ENCODE measurements around the gene RASIP1.

The RASIP1 gene

DNA sequence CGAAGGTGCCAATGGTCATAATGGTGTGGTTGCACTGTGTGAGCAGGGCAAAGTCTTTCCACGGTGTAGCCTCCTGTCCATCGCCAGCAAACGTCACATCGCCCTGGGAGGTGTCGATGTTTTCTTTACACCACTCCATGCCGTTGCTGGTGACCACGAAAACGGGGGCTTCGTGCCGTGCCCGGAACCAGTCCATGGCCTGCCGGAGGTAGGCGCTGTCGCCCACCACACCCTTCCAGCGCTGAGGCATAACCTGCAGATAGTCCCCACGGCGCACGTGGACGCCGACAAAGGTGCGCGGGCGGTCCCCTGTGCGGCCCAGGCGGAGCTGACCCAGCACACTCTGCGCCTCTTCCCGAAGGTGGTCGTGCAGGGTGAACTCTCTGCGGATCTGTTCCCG is 9.9 kb upstream of the RASIP1 start:
- Histone ChIP-seq H3K27me3 (ENCODE audit: insufficient read depth, low read length, poor library complexity) (peaks cover 16% of the 10 kb centered on the region), H3K4me3 (ENCODE audit: low read depth in 1 of 2, low read length in 2 of 2) (no peak overlapping the region), H3K79me2 (ENCODE audit: insufficient read depth, low read length) (no peaks in the 10 kb centered on the region), H3K4me2 (ENCODE audit: insufficient read depth, low read length) (no peak overlapping the region), H2AFZ (ENCODE audit: low read depth, low read length) (no peak overlapping the region), H3K36me3 (ENCODE audit: insufficient read depth, low read length) (no peaks in the 10 kb centered on the region), H3K9me3 (ENCODE audit: insufficient read depth, low read length, severe bottlenecking) (no peaks in the 10 kb centered on the region), H3K4me1 (ENCODE audit: insufficient read depth, low read length) (peaks cover 10% of the 10 kb centered on the region), H3K9ac (ENCODE audit: low read depth, low read length) (no peak overlapping the region), H4K20me1 (ENCODE audit: insufficient read depth, low read length) (no peaks in the 10 kb centered on the region), H3K27ac (ENCODE audit: low read length) (no peak overlapping the region)
- no peak for DNase-seq
- ATAC-seq (ENCODE audit: insufficient read depth, low read depth): no peak
- TF ChIP-seq, protein P1, sequence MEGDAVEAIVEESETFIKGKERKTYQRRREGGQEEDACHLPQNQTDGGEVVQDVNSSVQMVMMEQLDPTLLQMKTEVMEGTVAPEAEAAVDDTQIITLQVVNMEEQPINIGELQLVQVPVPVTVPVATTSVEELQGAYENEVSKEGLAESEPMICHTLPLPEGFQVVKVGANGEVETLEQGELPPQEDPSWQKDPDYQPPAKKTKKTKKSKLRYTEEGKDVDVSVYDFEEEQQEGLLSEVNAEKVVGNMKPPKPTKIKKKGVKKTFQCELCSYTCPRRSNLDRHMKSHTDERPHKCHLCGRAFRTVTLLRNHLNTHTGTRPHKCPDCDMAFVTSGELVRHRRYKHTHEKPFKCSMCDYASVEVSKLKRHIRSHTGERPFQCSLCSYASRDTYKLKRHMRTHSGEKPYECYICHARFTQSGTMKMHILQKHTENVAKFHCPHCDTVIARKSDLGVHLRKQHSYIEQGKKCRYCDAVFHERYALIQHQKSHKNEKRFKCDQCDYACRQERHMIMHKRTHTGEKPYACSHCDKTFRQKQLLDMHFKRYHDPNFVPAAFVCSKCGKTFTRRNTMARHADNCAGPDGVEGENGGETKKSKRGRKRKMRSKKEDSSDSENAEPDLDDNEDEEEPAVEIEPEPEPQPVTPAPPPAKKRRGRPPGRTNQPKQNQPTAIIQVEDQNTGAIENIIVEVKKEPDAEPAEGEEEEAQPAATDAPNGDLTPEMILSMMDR (IDR thresholded peaks at IDR 0.05; ENCODE audit: borderline replicate concordance, extremely low read depth, low read length, poor library complexity, severe bottlenecking): no peak
- TF ChIP-seq EZH2 (IDR thresholded peaks at IDR 0.05; ENCODE audit: borderline replicate concordance, low read depth, low read length, severe bottlenecking): no peak

DNA sequence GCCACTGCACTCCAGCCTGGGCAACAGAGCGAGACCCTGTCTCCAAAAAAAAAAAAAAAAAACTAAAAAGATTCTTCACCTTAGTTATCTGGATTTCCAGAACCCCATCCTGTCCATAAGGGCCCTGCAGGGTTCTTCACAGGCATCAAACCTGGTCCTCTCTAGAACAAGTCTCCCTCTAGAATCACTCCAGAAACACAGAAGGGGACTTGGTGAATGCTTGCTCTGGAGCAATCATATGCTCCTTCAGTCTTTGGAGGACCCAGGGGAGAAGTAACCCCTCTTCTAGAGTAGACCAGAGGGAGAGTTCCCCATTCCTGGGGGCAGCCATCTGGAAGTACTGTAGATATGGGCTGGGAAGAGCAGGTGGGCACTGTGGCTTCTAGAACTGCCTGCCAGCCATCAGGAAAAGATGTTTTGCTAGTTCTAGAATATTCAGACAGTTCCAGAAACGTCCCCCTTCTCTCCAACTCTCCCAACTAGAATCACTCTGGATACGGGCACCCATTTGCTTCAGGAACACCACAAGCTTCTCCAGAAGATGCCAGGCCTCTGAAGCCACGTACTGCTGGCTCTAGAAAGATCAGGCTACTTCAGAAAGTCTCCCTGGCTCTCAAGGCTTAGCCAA is 9.3 kb upstream of the RASIP1 start:
- no peak for TF ChIP-seq EZH2 (IDR thresholded peaks at IDR 0.05; ENCODE audit: borderline replicate concordance, low read depth, low read length, severe bottlenecking)
- TF ChIP-seq, protein P1 (IDR thresholded peaks at IDR 0.05; ENCODE audit: borderline replicate concordance, extremely low read depth, low read length, poor library complexity, severe bottlenecking): no peak
- Histone ChIP-seq H3K4me3 (ENCODE audit: low read depth in 1 of 2, low read length in 2 of 2) (no peak overlapping the region), H3K9me3 (ENCODE audit: insufficient read depth, low read length, severe bottlenecking) (no peaks in the 10 kb centered on the region), H3K36me3 (ENCODE audit: insufficient read depth, low read length) (no peaks in the 10 kb centered on the region), H3K4me1 (ENCODE audit: insufficient read depth, low read length) (peaks cover 16% of the 10 kb centered on the region), H3K4me2 (ENCODE audit: insufficient read depth, low read length) (no peak overlapping the region), H2AFZ (ENCODE audit: low read depth, low read length) (no peak overlapping the region), H3K79me2 (ENCODE audit: insufficient read depth, low read length) (no peaks in the 10 kb centered on the region), H3K27ac (ENCODE audit: low read length) (no peak overlapping the region), H3K9ac (ENCODE audit: low read depth, low read length) (no peak overlapping the region), H3K27me3 (ENCODE audit: insufficient read depth, low read length, poor library complexity) (peaks cover 16% of the 10 kb centered on the region), H4K20me1 (ENCODE audit: insufficient read depth, low read length) (no peaks in the 10 kb centered on the region)
- DNase-seq (no peak), ATAC-seq (ENCODE audit: insufficient read depth, low read depth) (no peak)

DNA sequence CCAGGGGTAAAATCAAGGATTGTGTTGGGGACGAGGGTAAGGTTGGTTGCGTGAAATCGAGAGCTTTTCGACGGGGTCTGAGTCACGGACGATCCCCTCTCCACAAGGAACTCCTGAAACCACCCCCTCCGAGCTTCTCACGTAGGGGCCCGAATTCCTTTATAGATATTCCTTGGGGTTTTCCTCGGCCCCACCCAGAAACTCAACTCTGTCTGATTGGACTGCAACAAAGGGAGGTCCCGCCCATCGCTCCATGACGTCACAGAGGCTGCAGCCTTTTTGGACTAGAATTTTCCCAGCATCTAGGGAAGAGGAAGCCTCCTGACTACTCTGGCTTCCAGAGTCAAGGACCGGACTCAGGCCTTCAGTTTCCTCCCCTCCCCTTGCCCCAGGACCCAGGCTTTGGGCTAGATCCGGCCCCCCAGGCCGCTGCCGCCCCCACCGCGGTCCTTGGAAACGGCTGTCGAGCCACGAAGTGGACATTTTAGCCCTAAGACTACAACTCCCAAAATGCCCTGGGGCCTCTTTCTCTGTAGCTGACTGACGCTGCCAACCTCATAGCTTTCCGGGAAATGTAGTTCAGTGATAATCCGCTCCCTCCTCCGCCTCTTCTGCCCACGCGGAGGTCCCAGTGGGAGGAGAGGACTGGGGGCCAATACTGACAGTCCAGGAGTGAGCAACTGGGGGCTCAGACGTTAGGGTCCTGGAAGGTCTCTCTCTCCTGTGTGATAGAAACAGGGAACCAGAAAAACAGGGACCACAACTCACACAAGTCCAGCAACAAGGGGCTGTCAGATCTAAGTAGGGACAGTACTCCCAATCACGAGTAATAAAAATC is 6.5 kb upstream of the RASIP1 start, which contains the start of gene IZUMO1:
Gene IZUMO1 (minus strand): TSS at position 172 of the 838 bp plus-strand sequence. CDS start 1,050 bp downstream, outside the sequence.
- Histone ChIP-seq H3K4me3 (ENCODE audit: low read depth in 1 of 2, low read length in 2 of 2) (no peak within 1 kb of the TSS), H3K27ac (ENCODE audit: low read length) (no peak within 1 kb of the TSS), H2AFZ (ENCODE audit: low read depth, low read length) (no peak within 1 kb of the TSS; the same call in 1 of the 2 replicates), H3K79me2 (ENCODE audit: insufficient read depth, low read length) (no peaks in the 10 kb centered on the region), H3K9ac (ENCODE audit: low read depth, low read length) (no peak within 1 kb of the TSS), H3K4me1 (ENCODE audit: insufficient read depth, low read length) (peaks cover 12% of the 10 kb centered on the region), H4K20me1 (ENCODE audit: insufficient read depth, low read length) (no peaks in the 10 kb centered on the region), H3K9me3 (ENCODE audit: insufficient read depth, low read length, severe bottlenecking) (no peaks in the 10 kb centered on the region), H3K27me3 (ENCODE audit: insufficient read depth, low read length, poor library complexity) (peaks cover 2% of the 10 kb centered on the region), H3K36me3 (ENCODE audit: insufficient read depth, low read length) (no peaks in the 10 kb centered on the region), H3K4me2 (ENCODE audit: insufficient read depth, low read length) (no peak within 1 kb of the TSS)
- TF ChIP-seq, protein P1 (IDR thresholded peaks at IDR 0.05; ENCODE audit: borderline replicate concordance, extremely low read depth, low read length, poor library complexity, severe bottlenecking): no peak
- no peak for TF ChIP-seq EZH2 (IDR thresholded peaks at IDR 0.05; ENCODE audit: borderline replicate concordance, low read depth, low read length, severe bottlenecking)
- DNase-seq (no peak), ATAC-seq (ENCODE audit: insufficient read depth, low read depth) (no peak)
